Activated effector memory CD4-positive, alpha-beta T cell treated with Interleukin-2 at 50 U/mL for 16 hours (primary cell): ENCODE results near the gene COASY.
A peak's percentile ranks its signal among the peaks of the same experiment; 100 is the strongest.
"Not testable (repeated sequence)": the region's sequence is repeated elsewhere in the genome, so short reads cannot be mapped to it uniquely, and the experiment has no call there.

Experiments
- DNase-seq: peaks from one replicate; pipeline ENCODE4 v3.0.0-alpha.2; 2020

The COASY gene

GRCh38 chr17:42554250-42555121 lies 7.5 kb upstream of the COASY start:
- DNase-seq: peak; percentile 66

GRCh38 chr17:42555122-42555622 lies 6.8 kb upstream of the COASY start:
- no peak for DNase-seq

GRCh38 chr17:42555961-42556617 lies 5.9 kb upstream of the COASY start:
- not testable (repeated sequence) for DNase-seq

GRCh38 chr17:42559075-42559474 lies 2.9 kb upstream of the COASY start:
- DNase-seq: no peak

- DNase-seq: no peak
Observed at GRCh38 chr17:42560246-42560645, 1.7 kb upstream of the COASY start.

GRCh38 chr17:42562388-42563142 lies 617 bp downstream of the COASY start:
- DNase-seq: no peak

GRCh38 chr17:42563143-42563509 lies 1.2 kb downstream of the COASY start:
- DNase-seq: no peak

- no peak for DNase-seq
Observed at GRCh38 chr17:42563543-42563942, 1.6 kb downstream of the COASY start.

- DNase-seq: no peak
Observed at GRCh38 chr17:42563950-42564349, 2.0 kb downstream of the COASY start.

GRCh38 chr17:42564815-42565522 lies 3.0 kb downstream of the COASY start:
- no peak for DNase-seq

- DNase-seq: no peak
Observed at GRCh38 chr17:42565523-42566214, 3.7 kb downstream of the COASY start.

- no peak for DNase-seq
Observed at GRCh38 chr17:42566215-42566882, 4.4 kb downstream of the COASY start.

- peak; percentile 86 for DNase-seq
Observed at GRCh38 chr17:42566883-42567573, 5.1 kb downstream of the COASY start, which contains the start of gene MLX. MLX (plus strand) TSS chr17:42567100; CDS start chr17:42567125, 25 bp downstream.

GRCh38 chr17:42568341-42569111 lies 6.6 kb downstream of the COASY start:
- DNase-seq: no peak

GRCh38 chr17:42571435-42572225 lies 9.7 kb downstream of the COASY start:
- DNase-seq: no peak

GRCh38 chr17:42573095-42573494 lies 11.1 kb downstream of the COASY start:
- no peak for DNase-seq

GRCh38 chr17:42574463-42574862 lies 12.5 kb downstream of the COASY start:
- no peak for DNase-seq

GRCh38 chr17:42577140-42577531 lies 15.2 kb downstream of the COASY start:
- DNase-seq: no peak
